Lower lobe of right lung (tissue), 2 donors: Measurements from ENCODE around the gene CDY2A. TPM values are rescaled to one million over a fixed set of nuclear protein-coding genes. Genes with fewer than 3 reads are reported as not detected.
A peak's percentile ranks its signal among the peaks of the same experiment; 100 is the strongest.
"Not testable (repeated sequence)": the region's sequence is repeated elsewhere in the genome, so short reads cannot be mapped to it uniquely, and the experiment has no call there.

Source experiments
- ATAC-seq, 2 donors: fragments of 200-7000 bp; cut with Tn5 transposase; one replicate each; pipeline ENCODE4 v1.9.1; 2020 to 2022; ENCODE audit warnings: mild to moderate bottlenecking in 2 of 2, moderate library complexity in 2 of 2
- DNase-seq: peaks from one replicate; pipeline ENCODE4 v3.0.0-alpha.2; 2020
- H3K27ac ChIP-seq: fragments of 200-600 bp; one replicate; pipeline ENCODE4 v1.8.0; 2022
- H3K27me3 ChIP-seq: fragments of 200-600 bp; one replicate; pipeline ENCODE4 v1.8.0; 2022; ENCODE audit warnings: low read depth
- H3K36me3 ChIP-seq: fragments of 200-600 bp; one replicate; pipeline ENCODE4 v1.8.0; 2022; ENCODE audit warnings: mild to moderate bottlenecking
- H3K4me1 ChIP-seq: fragments of 200-600 bp; one replicate; pipeline ENCODE4 v1.8.0; 2022
- H3K4me3 ChIP-seq: fragments of 200-600 bp; one replicate; pipeline ENCODE4 v1.8.0; 2022; ENCODE audit warnings: mild to moderate bottlenecking
- H3K9me3 ChIP-seq: fragments of 200-600 bp; one replicate; pipeline ENCODE4 v1.8.0; 2022
- intact Hi-C: fragments of 100-400 bp; cut with DNase I; formaldehyde crosslinking; loops from one replicate; pipeline ENCODE4 v1.11.0; 2022
- long read RNA-seq: library from polyadenylated mRNA; unstranded; transcript quantifications from one replicate; pipeline ENCODE4 v2.0.0, GENCODE V29; 2021
- total RNA-seq: library from RNA; stranded (reverse); fragmentation: NEBNext Ultra II Directional; extraction: Animal tissue kit (Norgen Biotek cat#: 25700); gene quantifications from one replicate; pipeline ENCODE4 v1.2.1, GENCODE V29; 2021
- donor health status: DM: no; HTN: yes; CAD: no; lungs with severe emphysema.

The CDY2A gene
- total RNA-seq = not detected
- long read RNA-seq = 0 reads

DNA sequence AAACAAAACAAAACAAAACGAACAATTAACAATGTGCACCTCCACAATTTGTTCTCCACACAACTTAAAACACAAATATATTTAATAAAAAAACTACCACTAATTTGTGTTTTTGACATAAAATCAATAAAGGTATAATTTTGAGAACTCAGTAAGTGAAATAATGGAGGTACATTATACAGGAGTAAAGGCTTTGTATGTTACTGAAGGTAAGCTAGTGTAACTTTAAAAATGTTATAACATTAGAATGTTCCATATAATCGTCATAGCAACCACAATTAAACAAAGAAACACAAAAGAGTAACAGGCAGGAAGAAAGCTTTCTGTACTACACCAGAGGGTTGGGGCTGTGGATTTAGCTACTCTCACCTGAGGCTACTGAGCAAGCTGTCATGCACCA, at the start of gene CDY2A:
CDY2A (plus strand) TSS at position 301 of the 400 bp plus-strand sequence. CDS start 328 bp downstream, outside the sequence.
- H3K27me3 ChIP-seq, H3K9me3 ChIP-seq, DNase-seq, intact Hi-C loops, H3K27ac ChIP-seq, H3K36me3 ChIP-seq, H3K4me1 ChIP-seq, H3K4me3 ChIP-seq, ATAC-seq: not testable (repeated sequence)

DNA sequence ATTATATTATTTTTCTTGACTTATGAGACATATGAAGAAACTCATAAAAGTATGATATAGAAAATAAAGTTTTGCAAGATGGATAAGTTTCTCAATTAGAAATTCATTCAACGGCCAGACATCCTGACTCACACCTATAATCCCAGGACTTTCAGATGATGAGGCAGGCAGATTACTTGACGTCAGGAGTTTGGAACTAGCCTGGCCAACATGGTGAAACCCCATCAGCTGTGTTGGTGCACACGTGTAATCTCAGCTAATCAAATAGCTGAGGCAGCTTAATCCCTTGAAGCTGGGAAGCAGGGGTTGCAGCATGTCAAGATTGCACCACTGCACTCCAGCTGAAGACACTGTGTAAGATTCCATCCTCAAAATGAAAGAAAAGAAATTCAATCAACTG, 28.0 kb upstream of the CDY2A start:
- H3K4me1 ChIP-seq, DNase-seq, H3K36me3 ChIP-seq, H3K27ac ChIP-seq, H3K27me3 ChIP-seq, H3K4me3 ChIP-seq, intact Hi-C loops, H3K9me3 ChIP-seq, ATAC-seq: not testable (repeated sequence)

DNA sequence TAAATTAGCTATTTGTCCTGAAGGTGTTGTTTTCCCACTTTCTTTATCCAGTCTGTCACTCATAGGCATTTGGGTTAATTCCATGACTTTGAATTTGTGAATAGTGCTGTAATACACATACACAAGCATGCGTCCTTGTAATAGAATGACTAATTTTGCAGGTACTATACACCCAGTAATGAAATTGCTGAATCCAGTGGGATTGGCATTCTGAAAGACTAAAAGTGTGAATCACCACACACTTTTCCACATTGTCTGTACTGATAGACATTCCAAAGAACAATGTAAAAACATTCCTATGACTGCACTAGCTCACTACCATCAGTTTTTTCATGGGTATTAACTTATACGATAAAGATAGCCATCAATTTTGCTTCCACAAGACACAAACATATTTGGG, 27.3 kb upstream of the CDY2A start:
- H3K4me1 ChIP-seq, H3K27ac ChIP-seq, DNase-seq, H3K36me3 ChIP-seq, H3K9me3 ChIP-seq, intact Hi-C loops, ATAC-seq, H3K4me3 ChIP-seq, H3K27me3 ChIP-seq: not testable (repeated sequence)

GRCh38 chrY:18023897-18024296, 1.7 kb upstream of the CDY2A start:
- DNase-seq, ATAC-seq, H3K4me1 ChIP-seq, intact Hi-C loops, H3K36me3 ChIP-seq, H3K27ac ChIP-seq, H3K4me3 ChIP-seq, H3K9me3 ChIP-seq, H3K27me3 ChIP-seq: not testable (repeated sequence)

DNA sequence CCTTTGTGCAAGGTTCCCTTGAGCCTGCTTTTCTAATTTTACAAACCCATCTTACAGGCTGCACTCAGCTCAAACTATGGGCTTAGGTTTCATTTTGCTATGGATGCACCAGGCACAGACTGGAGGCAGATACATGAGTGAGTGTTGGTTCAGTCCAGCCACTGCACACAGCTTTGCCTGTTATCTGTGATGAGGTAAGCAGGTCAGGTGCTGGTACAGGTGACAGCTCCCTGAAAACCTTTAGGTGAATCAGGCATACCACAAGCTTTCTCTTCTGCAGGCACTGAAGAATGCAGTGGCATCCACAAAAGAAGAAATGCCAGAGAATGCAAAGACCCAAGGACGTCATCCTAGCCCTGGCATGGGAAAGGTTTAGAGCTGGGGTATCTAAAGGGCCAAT, 3.3 kb downstream of the CDY2A start:
- not testable (repeated sequence) for DNase-seq

DNA sequence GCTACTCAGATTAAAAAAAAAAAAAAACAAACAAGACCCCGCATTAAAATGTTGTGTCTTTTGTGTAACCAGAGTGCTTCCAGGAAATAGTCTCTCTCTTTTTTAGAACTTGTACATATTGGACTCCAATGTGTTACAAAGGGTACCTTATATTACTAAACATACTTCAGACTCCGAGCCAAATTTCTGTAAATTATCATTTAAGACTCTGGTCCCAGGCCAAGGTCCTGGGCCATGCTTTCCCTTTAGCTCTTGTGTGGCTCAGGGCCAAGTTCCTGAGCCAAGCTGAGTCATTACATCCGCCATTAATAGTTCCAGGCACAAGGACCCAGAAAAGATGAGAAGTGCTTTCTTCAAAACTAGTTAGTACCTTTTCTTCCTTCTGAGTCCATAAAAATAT, 4.6 kb downstream of the CDY2A start:
- H3K27me3 ChIP-seq, H3K4me1 ChIP-seq, intact Hi-C loops, H3K9me3 ChIP-seq, H3K4me3 ChIP-seq, H3K36me3 ChIP-seq, DNase-seq, ATAC-seq, H3K27ac ChIP-seq: not testable (repeated sequence)

More for the DNA sequence above, 3.3 kb downstream of the CDY2A start:
- H3K27me3 ChIP-seq, H3K36me3 ChIP-seq, H3K4me3 ChIP-seq, H3K9me3 ChIP-seq, H3K27ac ChIP-seq, intact Hi-C loops, ATAC-seq, H3K4me1 ChIP-seq: not testable (repeated sequence)

- H3K27ac ChIP-seq, DNase-seq, H3K4me1 ChIP-seq, H3K36me3 ChIP-seq, intact Hi-C loops, H3K9me3 ChIP-seq, H3K4me3 ChIP-seq, H3K27me3 ChIP-seq: not testable (repeated sequence)
- peak in 1 of 2 donors; percentile 62 for ATAC-seq
Observed at GRCh38 chrY:18034100-18034814, 8.7 kb downstream of the CDY2A start.

DNA sequence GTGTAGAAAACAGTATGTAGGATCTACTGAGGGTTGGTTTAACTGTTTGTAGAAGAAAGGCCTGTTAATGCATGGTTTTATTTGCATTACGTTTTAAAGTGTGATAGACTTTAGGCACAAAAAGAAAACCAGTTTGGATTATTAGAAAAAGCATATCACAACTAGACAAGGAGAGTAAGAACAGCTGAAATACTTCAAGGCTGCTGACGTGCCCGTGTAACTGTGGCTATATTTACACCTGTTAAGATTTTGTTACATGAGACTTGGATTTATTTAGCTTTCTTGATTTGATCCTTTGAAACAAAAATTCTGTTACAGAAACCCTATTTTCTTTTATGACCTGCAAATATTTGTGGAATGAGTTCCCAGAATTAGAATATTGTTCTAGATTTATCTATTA, 9.3 kb downstream of the CDY2A start:
- H3K27ac ChIP-seq, H3K4me3 ChIP-seq, intact Hi-C loops, H3K36me3 ChIP-seq, ATAC-seq, H3K4me1 ChIP-seq, H3K9me3 ChIP-seq, DNase-seq, H3K27me3 ChIP-seq: not testable (repeated sequence)

DNA sequence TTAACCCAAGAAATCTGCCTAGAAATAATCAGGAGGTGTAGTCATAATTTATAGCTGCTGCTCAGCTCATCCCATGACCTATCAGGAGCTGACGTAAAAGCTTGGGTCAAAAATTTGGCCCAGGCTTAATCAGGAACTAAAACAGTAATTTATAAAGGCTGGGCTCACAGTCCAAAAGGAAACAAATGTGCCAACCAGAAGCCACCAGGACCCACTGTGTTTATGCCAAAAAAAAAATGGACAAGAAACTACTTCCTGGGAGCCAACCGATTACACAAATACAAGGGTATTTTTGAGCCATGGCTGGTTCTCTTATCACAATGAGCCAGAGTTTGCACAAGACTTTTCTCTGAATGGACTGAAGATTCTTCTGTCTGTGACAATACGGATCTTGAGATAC, 19.4 kb downstream of the CDY2A start:
- H3K9me3 ChIP-seq, intact Hi-C loops, H3K4me3 ChIP-seq, H3K27ac ChIP-seq, H3K27me3 ChIP-seq, ATAC-seq, H3K4me1 ChIP-seq, DNase-seq, H3K36me3 ChIP-seq: not testable (repeated sequence)

GRCh38 chrY:18048149-18049040, 22.8 kb downstream of the CDY2A start:
- H3K4me3 ChIP-seq, DNase-seq, H3K27me3 ChIP-seq, ATAC-seq, H3K9me3 ChIP-seq, H3K36me3 ChIP-seq, H3K27ac ChIP-seq, H3K4me1 ChIP-seq, intact Hi-C loops: not testable (repeated sequence)

DNA sequence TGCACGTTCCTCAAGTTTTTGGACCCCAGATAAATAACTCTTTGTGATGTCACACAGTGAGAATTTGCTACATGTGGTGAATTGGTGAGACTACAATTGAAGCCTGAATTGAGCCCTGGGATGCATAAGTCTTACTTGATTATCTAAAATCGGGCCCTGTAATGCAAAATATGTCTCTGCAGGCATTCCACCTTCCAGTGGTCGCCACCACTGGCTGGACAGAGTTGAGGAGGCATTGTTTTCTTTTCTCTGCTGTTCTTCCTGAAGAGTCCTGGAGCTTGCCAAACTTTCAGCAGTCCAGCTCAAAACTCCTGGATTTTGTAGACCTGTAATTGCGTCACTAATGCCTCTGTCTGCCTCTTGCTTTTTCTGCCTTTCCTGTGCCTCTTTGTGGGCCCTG, 23.5 kb downstream of the CDY2A start:
- H3K9me3 ChIP-seq, H3K27ac ChIP-seq, H3K4me1 ChIP-seq, DNase-seq, intact Hi-C loops, H3K36me3 ChIP-seq, H3K4me3 ChIP-seq, ATAC-seq, H3K27me3 ChIP-seq: not testable (repeated sequence)

DNA sequence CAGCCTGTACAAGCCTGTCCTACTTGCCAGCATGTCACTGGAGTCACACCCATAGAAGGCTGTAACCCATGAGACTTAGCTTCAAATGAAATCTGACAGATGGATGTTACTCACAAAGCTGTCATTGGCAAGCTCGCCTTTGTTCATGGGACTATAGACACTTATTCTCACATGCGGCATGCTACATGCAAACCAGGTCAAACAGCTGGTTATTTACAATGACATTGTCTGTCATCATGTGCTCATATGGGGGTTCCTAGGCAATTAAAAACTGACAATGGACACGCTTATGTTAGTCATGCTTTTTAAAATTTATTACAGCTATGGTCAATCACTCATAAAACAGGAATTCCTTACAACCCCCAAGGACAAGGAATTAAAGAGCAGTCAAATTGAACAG, 30.9 kb downstream of the CDY2A start:
- H3K4me3 ChIP-seq, DNase-seq, H3K36me3 ChIP-seq, H3K27ac ChIP-seq, H3K9me3 ChIP-seq, H3K27me3 ChIP-seq, H3K4me1 ChIP-seq, ATAC-seq, intact Hi-C loops: not testable (repeated sequence)

DNA sequence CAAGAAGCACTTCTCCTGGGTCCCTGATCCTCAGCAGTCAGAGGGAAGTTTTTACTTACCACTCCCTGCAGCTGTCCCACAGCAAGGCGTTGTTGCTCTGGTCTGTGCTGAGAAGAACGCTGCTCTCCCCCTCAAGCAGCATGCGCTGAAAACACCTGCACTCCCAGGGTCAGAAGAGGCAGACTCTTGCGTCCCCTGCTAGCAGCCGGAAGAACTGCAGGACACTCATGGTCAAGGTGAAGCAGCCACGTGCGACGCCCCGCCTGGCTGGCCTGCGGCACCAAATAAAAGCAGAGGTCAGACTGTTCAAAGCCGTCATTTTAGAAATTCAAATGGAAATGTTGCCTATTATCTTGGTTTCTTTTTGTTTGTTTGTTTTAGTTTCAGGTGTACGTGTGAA, 47.9 kb downstream of the CDY2A start:
- intact Hi-C loops, H3K36me3 ChIP-seq, H3K27ac ChIP-seq, H3K4me3 ChIP-seq, H3K9me3 ChIP-seq, H3K27me3 ChIP-seq, H3K4me1 ChIP-seq, DNase-seq, ATAC-seq: not testable (repeated sequence)
